GM21390 (cell line): ENCODE measurements around the gene THAP4.

Experiments used
- ATAC-seq: cut with Tn5 transposase; IDR thresholded peaks from one replicate; pipeline ENCODE4 v1.9.1; 2021; ENCODE audit not compliant: unreplicated experiment

THAP4 gene

GRCh38 chr2:241637018-241637794, at the start of gene THAP4, which contains the start of gene ATG4B:
TSS of gene THAP4 (minus strand) at chr2:241637158. CDS start at chr2:241637017, 141 bp downstream.
TSS of gene ATG4B (plus strand) at chr2:241637693. CDS start at chr2:241637715, 22 bp downstream.
- ATAC-seq: peak; percentile 57

GRCh38 chr2:241686324-241686649, 49.3 kb upstream of the THAP4 start:
- peak; percentile 16 for ATAC-seq

GRCh38 chr2:241680827-241681599, 44.1 kb upstream of the THAP4 start:
- no peak for ATAC-seq

GRCh38 chr2:241680044-241680443, 43.1 kb upstream of the THAP4 start:
- no peak for ATAC-seq

- no peak for ATAC-seq
Observed at GRCh38 chr2:241678784-241679540, 42.0 kb upstream of the THAP4 start.

- ATAC-seq: no peak
Observed at GRCh38 chr2:241678307-241678706, 41.3 kb upstream of the THAP4 start.

GRCh38 chr2:241677392-241677791, 40.4 kb upstream of the THAP4 start:
- ATAC-seq: no peak

GRCh38 chr2:241676665-241677064, 39.7 kb upstream of the THAP4 start:
- no peak for ATAC-seq

GRCh38 chr2:241675885-241676284, 38.9 kb upstream of the THAP4 start:
- ATAC-seq: no peak

GRCh38 chr2:241673797-241674725, 37.1 kb upstream of the THAP4 start:
- ATAC-seq: no peak

GRCh38 chr2:241673189-241673663, 36.3 kb upstream of the THAP4 start:
- no peak for ATAC-seq

GRCh38 chr2:241672243-241673188, 35.6 kb upstream of the THAP4 start:
- no peak for ATAC-seq

- no peak for ATAC-seq
Observed at GRCh38 chr2:241671457-241672240, 34.7 kb upstream of the THAP4 start.

GRCh38 chr2:241670333-241671110, 33.6 kb upstream of the THAP4 start:
- ATAC-seq: no peak

GRCh38 chr2:241668839-241669238, 31.9 kb upstream of the THAP4 start:
- ATAC-seq: no peak

- ATAC-seq: no peak
Observed at GRCh38 chr2:241668354-241668753, 31.4 kb upstream of the THAP4 start.

GRCh38 chr2:241666627-241667400, 29.9 kb upstream of the THAP4 start:
- ATAC-seq: no peak
